Nephron progenitor cell (in vitro differentiated cells): ENCODE data around the gene MAN2B1.

Source experiments
- DNase-seq: peaks from one replicate; pipeline ENCODE4 v3.0.0; 2021
- H3K27ac Mint-ChIP-seq: 2 replicates; pipeline ENCODE4 v1.8.0; 2021; ENCODE audit warnings: mild to moderate bottlenecking, moderate library complexity, mixed read lengths
- H3K27me3 Mint-ChIP-seq: 2 replicates; pipeline ENCODE4 v1.8.0; 2021; ENCODE audit warnings: mild to moderate bottlenecking, low read depth, mixed read lengths; ENCODE audit not compliant: poor library complexity
- H3K36me3 Mint-ChIP-seq: 2 replicates; pipeline ENCODE4 v1.8.0; 2021; ENCODE audit warnings: low read depth, mixed read lengths
- H3K4me1 Mint-ChIP-seq: 2 replicates; pipeline ENCODE4 v1.8.0; 2021; ENCODE audit warnings: mixed read lengths
- H3K4me3 Mint-ChIP-seq: 2 replicates; pipeline ENCODE4 v1.8.0; 2021; ENCODE audit warnings: mild to moderate bottlenecking, moderate library complexity, mixed read lengths
- H3K9me3 Mint-ChIP-seq: 2 replicates; pipeline ENCODE4 v1.8.0; 2021; ENCODE audit warnings: mild to moderate bottlenecking, moderate library complexity, mixed read lengths
- TF ChIP-seq, protein P1 (sequence below): fragments of 200-600 bp; sonication (generic); IDR thresholded peaks from 2 replicates; pipeline ENCODE4 v1.5.0; 2021; ENCODE audit warnings: antibody characterized with exemption

MAN2B1 gene

DNA sequence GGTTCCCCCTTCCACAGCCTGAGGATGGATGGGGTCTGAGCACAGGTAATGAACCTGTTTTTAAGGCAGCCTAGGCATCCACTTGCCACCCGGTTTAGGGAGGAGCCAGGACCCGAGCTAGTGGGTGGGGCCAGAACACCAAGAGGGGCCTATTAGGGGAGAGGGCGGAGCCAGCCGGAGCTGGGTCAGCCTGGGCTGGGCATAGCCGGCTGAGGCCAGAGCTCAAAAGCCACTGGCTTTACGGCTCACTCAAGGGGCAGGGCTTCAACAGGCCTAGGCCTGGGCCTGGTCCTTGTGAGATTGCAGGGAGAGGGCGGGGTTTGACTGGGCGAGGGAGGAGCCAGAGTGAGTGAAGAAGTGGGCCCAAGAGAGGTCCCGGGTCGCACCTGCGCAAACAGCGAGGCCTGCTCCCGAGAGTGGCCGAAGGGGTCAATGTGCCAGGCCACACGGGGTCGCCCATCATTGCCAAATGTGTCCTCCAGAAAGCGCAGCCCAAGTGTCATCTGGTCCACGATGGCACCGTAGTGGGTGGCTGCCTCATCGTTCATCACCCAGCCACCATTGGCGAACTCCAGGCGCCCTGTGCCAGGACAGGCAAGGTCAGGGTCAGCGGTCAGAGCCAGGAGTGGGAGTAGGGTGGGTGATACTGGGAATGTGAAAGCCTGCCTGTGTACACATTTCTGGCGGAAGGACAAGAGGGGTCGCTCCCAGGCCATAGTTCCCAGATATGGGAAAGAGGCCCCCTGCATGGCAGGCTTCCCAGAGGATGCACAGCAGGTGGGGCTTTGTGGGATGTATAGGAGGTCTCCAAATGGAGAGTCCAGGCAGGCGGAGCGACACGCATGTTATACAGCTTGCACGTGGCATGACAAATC is 1.9 kb downstream of the MAN2B1 start:
- peak; percentile 52 for DNase-seq
- Mint-ChIP-seq H3K4me1 (peaks cover 50% of the 10 kb centered on the region), H3K27ac (no peak overlapping the region), H3K4me3 (peak overlapping the region; percentile 97), H3K36me3 (peaks cover 20% of the 10 kb centered on the region), H3K9me3 (no peaks in the 10 kb centered on the region), H3K27me3 (peaks cover 4% of the 10 kb centered on the region)
- TF ChIP-seq, protein P1, sequence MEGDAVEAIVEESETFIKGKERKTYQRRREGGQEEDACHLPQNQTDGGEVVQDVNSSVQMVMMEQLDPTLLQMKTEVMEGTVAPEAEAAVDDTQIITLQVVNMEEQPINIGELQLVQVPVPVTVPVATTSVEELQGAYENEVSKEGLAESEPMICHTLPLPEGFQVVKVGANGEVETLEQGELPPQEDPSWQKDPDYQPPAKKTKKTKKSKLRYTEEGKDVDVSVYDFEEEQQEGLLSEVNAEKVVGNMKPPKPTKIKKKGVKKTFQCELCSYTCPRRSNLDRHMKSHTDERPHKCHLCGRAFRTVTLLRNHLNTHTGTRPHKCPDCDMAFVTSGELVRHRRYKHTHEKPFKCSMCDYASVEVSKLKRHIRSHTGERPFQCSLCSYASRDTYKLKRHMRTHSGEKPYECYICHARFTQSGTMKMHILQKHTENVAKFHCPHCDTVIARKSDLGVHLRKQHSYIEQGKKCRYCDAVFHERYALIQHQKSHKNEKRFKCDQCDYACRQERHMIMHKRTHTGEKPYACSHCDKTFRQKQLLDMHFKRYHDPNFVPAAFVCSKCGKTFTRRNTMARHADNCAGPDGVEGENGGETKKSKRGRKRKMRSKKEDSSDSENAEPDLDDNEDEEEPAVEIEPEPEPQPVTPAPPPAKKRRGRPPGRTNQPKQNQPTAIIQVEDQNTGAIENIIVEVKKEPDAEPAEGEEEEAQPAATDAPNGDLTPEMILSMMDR: no peak

DNA sequence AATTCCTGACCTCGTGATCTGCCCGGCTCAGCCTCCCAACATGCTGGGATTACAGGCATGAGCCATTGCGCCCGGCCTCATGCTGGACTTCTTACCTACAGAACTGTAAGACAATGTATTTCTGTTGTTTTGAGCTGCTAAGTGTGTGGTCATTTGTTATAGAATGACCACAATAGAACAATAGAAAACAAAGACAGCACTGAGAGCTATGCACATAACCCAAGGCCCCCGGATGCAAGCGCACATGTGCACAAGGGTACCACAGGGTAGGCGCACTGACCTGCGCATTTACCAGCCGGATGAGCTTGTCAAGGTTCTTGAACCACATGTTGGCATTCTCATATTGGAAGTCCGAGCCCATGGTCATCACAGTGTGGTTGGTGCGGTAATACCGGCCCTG is 5.6 kb downstream of the MAN2B1 start:
- TF ChIP-seq, protein P1: no peak
- no peak overlapping the region for H3K27ac Mint-ChIP-seq
- peaks cover 41% of the 10 kb centered on the region for H3K36me3 Mint-ChIP-seq
- peaks cover 19% of the 10 kb centered on the region for H3K4me1 Mint-ChIP-seq
- H3K27me3 Mint-ChIP-seq: peaks cover 4% of the 10 kb centered on the region
- H3K4me3 Mint-ChIP-seq: no peak overlapping the region
- no peak for DNase-seq
- H3K9me3 Mint-ChIP-seq: no peaks in the 10 kb centered on the region

GRCh38 chr19:12657966-12658365 is 8.6 kb downstream of the MAN2B1 start:
- TF ChIP-seq, protein P1: no peak
- Mint-ChIP-seq H3K27ac (no peak overlapping the region), H3K9me3 (no peaks in the 10 kb centered on the region), H3K36me3 (peaks cover 51% of the 10 kb centered on the region), H3K4me1 (peaks cover 13% of the 10 kb centered on the region), H3K4me3 (no peak overlapping the region), H3K27me3 (no peaks in the 10 kb centered on the region)
- DNase-seq: no peak

GRCh38 chr19:12656899-12657571 is 9.5 kb downstream of the MAN2B1 start:
- H3K4me3 Mint-ChIP-seq: no peak overlapping the region
- H3K4me1 Mint-ChIP-seq: peaks cover 13% of the 10 kb centered on the region
- no peaks in the 10 kb centered on the region for H3K27me3 Mint-ChIP-seq
- H3K27ac Mint-ChIP-seq: peak overlapping the region; percentile 27
- peaks cover 51% of the 10 kb centered on the region for H3K36me3 Mint-ChIP-seq
- no peaks in the 10 kb centered on the region for H3K9me3 Mint-ChIP-seq
- TF ChIP-seq, protein P1: no peak
- no peak for DNase-seq

DNA sequence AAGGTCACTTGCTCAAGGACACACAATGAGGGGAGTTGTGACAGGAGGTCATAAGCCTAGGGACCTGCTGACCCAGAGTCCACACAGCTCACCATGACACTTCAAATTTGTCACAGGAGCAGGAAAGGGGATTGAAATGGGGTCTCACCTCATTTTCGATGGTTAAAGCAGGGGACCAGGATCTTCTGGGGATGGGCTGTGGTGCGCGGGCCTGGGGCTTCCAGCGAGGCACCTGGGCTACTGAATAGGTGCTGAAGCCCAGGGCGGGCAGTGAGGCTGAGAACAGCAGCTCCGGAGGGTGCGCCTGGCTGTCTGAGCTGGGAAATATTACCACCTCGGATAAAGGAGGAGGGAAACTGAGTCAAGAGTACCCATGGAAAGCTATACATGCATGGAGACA is 11.0 kb downstream of the MAN2B1 start:
- TF ChIP-seq, protein P1: no peak
- Mint-ChIP-seq H3K27me3 (no peaks in the 10 kb centered on the region), H3K4me3 (no peak overlapping the region), H3K9me3 (no peaks in the 10 kb centered on the region), H3K27ac (peak overlapping the region; percentile 23), H3K4me1 (peaks cover 13% of the 10 kb centered on the region), H3K36me3 (peaks cover 57% of the 10 kb centered on the region)
- no peak for DNase-seq
